Measurements from ENCODE around the gene F13A1. TPM values are rescaled to one million over a fixed set of nuclear protein-coding genes. Genes with fewer than 3 reads are reported as not detected.

Gene F13A1
- total RNA-seq, 4 donors from 2014 or later = 9.7 to 32.7 (median 17.2) TPM

DNA sequence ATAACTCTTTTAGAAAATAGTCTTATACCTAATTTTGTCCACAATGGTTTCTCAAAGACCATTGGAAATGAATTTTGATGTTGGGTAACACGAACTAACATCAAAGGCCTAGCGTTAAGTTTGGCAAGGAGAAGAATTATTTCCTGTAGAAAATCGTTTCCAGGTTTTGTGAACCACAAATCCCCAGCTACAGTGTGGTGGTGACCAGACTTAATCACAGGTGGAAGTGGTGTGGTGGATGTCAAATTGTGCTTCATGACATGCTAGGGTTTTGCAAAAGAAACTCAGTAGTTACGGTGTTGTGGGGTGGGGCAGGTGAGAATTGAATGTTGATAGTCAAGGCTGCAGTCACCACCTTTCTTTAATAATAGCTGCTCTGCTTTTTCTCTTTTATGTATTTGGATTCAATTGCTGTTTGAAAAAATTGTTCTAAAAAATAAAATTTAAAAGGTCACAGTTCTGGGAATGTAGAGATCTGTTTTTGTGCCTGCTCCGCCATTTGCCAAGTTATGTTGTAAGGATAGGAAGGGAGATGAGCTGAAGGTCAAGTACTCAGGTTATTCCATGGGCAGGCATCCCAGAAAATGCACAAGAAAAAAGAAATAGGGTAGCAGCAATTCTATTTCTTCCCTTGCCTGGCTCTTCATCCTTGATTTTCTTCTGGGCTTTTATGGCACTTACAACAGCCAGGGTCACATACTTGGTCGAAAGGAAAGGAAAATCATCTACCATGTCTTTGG lies 83.6 kb downstream of the F13A1 start:
- no peak for TF ChIP-seq EP300 (IDR thresholded peaks at IDR 0.05)
- TF ChIP-seq, protein P1, sequence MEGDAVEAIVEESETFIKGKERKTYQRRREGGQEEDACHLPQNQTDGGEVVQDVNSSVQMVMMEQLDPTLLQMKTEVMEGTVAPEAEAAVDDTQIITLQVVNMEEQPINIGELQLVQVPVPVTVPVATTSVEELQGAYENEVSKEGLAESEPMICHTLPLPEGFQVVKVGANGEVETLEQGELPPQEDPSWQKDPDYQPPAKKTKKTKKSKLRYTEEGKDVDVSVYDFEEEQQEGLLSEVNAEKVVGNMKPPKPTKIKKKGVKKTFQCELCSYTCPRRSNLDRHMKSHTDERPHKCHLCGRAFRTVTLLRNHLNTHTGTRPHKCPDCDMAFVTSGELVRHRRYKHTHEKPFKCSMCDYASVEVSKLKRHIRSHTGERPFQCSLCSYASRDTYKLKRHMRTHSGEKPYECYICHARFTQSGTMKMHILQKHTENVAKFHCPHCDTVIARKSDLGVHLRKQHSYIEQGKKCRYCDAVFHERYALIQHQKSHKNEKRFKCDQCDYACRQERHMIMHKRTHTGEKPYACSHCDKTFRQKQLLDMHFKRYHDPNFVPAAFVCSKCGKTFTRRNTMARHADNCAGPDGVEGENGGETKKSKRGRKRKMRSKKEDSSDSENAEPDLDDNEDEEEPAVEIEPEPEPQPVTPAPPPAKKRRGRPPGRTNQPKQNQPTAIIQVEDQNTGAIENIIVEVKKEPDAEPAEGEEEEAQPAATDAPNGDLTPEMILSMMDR (IDR thresholded peaks at IDR 0.05) = no peak
- no peak for TF ChIP-seq POLR2A (IDR thresholded peaks at IDR 0.05)
- no peak for TF ChIP-seq POLR2AphosphoS5 (IDR thresholded peaks at IDR 0.05)
- Histone ChIP-seq H3K36me3 (no peaks in the 10 kb centered on the region), H3K4me3 (no peak overlapping the region), H3K9me3 (no peaks in the 10 kb centered on the region), H3K27ac (no peak overlapping the region), H3K27me3 (no peaks in the 10 kb centered on the region), H3K4me1 (no peaks in the 10 kb centered on the region)
- no peak for DNase-seq (ENCODE audit: low spot score in 2 of 2)
- WGBS = 60% methylated on average over 6 of the region's 6 CpGs

DNA sequence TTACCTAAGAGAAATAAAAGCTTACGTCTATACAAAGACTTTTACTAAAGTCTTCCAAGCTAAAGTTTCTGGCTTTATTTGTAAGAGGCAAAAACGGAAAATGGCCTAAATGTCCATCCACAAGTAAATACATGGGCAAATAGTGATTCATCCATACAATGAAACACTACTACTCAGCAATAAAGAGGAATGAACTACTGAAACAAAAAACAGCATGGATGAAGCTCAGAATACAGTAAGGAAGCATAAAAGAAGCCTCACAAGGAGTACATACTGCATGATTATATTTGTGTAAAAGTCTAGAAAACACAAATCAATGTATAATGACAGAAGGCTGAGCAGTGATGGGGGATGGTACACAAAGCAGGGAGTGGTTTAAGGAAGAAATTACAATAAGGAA lies 84.7 kb downstream of the F13A1 start:
- Histone ChIP-seq H3K27me3 (no peaks in the 10 kb centered on the region), H3K9me3 (no peaks in the 10 kb centered on the region), H3K4me3 (no peak overlapping the region), H3K27ac (no peak overlapping the region), H3K4me1 (no peaks in the 10 kb centered on the region), H3K36me3 (no peaks in the 10 kb centered on the region)
- no peak for TF ChIP-seq EP300 (IDR thresholded peaks at IDR 0.05)
- TF ChIP-seq POLR2AphosphoS5 (IDR thresholded peaks at IDR 0.05) = no peak
- TF ChIP-seq, protein P1 (IDR thresholded peaks at IDR 0.05) = no peak
- no peak for TF ChIP-seq POLR2A (IDR thresholded peaks at IDR 0.05)
- WGBS = 90% methylated on average over 2 of the region's 2 CpGs
- DNase-seq (ENCODE audit: low spot score in 2 of 2) = no peak

DNA sequence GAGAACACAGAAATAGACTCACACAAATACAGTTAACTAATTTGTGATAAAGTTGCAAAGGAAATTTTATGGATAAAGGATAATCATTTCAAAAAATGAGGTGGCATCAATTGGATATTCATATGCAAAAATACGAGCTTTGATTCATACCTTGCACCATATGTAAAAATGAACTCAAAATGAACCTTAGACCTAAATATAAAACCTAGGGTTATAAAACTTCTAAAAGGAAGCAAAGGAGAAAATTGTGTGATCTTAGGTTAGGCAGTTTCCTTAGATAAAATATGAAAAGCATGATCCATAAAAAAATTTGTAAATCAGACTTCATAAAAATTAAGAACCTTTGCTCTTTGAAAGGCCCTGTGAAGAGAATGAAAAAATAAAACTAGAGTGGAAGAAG lies 85.5 kb downstream of the F13A1 start:
- no peaks in the 10 kb centered on the region for H3K9me3 ChIP-seq
- 91% methylated on average over 1 of the region's 1 CpG for WGBS
- TF ChIP-seq, protein P1 (IDR thresholded peaks at IDR 0.05) = no peak
- TF ChIP-seq EP300 (IDR thresholded peaks at IDR 0.05) = no peak
- TF ChIP-seq POLR2AphosphoS5 (IDR thresholded peaks at IDR 0.05) = no peak
- TF ChIP-seq POLR2A (IDR thresholded peaks at IDR 0.05) = no peak
- no peak for DNase-seq (ENCODE audit: low spot score in 2 of 2)
- no peak overlapping the region for H3K27ac ChIP-seq
- no peak overlapping the region for H3K4me3 ChIP-seq
- H3K27me3 ChIP-seq = no peaks in the 10 kb centered on the region
- no peaks in the 10 kb centered on the region for H3K36me3 ChIP-seq
- H3K4me1 ChIP-seq = no peaks in the 10 kb centered on the region

DNA sequence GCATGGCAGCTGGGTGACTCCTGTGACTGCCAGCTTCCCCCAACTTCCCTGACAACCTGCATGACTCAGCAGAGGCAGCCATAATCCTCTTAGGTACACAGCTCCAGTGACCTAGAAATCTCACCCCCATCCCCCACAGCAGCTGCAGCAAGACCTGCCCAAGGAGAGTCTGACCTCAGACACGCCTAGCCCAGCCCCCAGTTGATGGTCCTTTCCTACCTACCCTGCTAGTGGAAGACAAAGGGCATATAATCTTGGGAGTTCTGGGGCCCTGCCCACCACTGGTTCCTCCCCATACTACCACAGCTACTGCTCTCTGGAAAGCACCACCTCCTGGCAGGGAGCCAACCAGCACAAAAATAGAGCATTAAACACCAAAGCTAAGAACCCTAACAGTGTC lies 90.2 kb downstream of the F13A1 start:
- 83% methylated on average over 1 of the region's 1 CpG for WGBS
- Histone ChIP-seq H3K36me3 (no peaks in the 10 kb centered on the region), H3K27ac (no peak overlapping the region), H3K27me3 (no peaks in the 10 kb centered on the region), H3K4me3 (no peak overlapping the region), H3K4me1 (no peaks in the 10 kb centered on the region), H3K9me3 (no peaks in the 10 kb centered on the region)
- DNase-seq (ENCODE audit: low spot score in 2 of 2) = no peak
- TF ChIP-seq POLR2AphosphoS5 (IDR thresholded peaks at IDR 0.05) = no peak
- no peak for TF ChIP-seq EP300 (IDR thresholded peaks at IDR 0.05)
- no peak for TF ChIP-seq POLR2A (IDR thresholded peaks at IDR 0.05)
- TF ChIP-seq, protein P1 (IDR thresholded peaks at IDR 0.05) = no peak

DNA sequence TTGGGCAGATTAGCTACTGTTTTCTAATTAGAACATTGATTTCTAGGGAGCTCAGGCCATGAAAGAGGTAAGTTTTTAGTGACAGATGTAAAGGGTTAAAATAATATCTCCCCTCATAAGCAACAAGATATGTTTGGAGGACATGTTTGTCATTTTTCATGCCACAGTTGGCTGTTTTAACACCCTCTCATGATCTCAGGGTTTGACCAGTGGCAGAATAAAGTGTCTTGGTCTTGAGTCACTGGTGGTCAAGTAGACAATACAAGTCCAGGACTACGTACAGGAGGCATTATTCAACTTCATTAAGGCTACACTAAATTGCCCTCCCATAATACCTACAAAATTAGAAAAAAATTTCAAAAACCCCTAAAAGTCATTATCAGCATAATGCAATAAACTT lies 92.6 kb downstream of the F13A1 start:
- Histone ChIP-seq H3K27ac (no peak overlapping the region), H3K36me3 (no peaks in the 10 kb centered on the region), H3K9me3 (no peaks in the 10 kb centered on the region), H3K4me3 (no peak overlapping the region), H3K4me1 (no peaks in the 10 kb centered on the region), H3K27me3 (no peaks in the 10 kb centered on the region)
- TF ChIP-seq POLR2AphosphoS5 (IDR thresholded peaks at IDR 0.05) (no peak), POLR2A (IDR thresholded peaks at IDR 0.05) (no peak), EP300 (IDR thresholded peaks at IDR 0.05) (no peak)
- TF ChIP-seq, protein P1 (IDR thresholded peaks at IDR 0.05) = no peak
- 92% methylated on average over 1 of the region's 1 CpG for WGBS
- no peak for DNase-seq (ENCODE audit: low spot score in 2 of 2)

All from suprapubic skin (tissue), 4 donors.